ENCODE results near the gene PTH1R.

GRCh38 chr3:46928282-46928681 is 50.8 kb downstream of the PTH1R start:
- TF ChIP-seq CTCF (IDR thresholded peaks at IDR 0.05) = no peak
- TF ChIP-seq POLR2A (IDR thresholded peaks at IDR 0.05) = no peak

Data from esophagus squamous epithelium (tissue), 4 donors.